OCI-LY7 (cell line): ENCODE results near the gene CTSO.

Source experiments
- CTCF ChIP-seq: fragments of 200-600 bp; sonication (generic); conservative IDR thresholded peaks from 2 replicates; pipeline ENCODE4 v1.5.1; 2014; ENCODE audit warnings: mild to moderate bottlenecking, antibody characterized with exemption, low read length, moderate library complexity, mixed read lengths
- EZH2phosphoT487 ChIP-seq: fragments of 200-600 bp; sonication (generic); IDR thresholded peaks from 2 replicates; pipeline ENCODE4 v1.6.1; 2018; ENCODE audit warnings: low read depth, borderline replicate concordance, mild to moderate bottlenecking, mixed run types, antibody characterized with exemption, low read length, moderate library complexity, mixed read lengths

- TF ChIP-seq CTCF (no peak), EZH2phosphoT487 (no peak)
Observed at GRCh38 chr4:155960522-155960921, 6.9 kb upstream of the CTSO start.
